ENCODE data around the gene NAGK. TPM values are rescaled to one million over a fixed set of nuclear protein-coding genes. Genes with fewer than 3 reads are reported as not detected.

Gene NAGK
- 65.3 TPM for total RNA-seq

DNA sequence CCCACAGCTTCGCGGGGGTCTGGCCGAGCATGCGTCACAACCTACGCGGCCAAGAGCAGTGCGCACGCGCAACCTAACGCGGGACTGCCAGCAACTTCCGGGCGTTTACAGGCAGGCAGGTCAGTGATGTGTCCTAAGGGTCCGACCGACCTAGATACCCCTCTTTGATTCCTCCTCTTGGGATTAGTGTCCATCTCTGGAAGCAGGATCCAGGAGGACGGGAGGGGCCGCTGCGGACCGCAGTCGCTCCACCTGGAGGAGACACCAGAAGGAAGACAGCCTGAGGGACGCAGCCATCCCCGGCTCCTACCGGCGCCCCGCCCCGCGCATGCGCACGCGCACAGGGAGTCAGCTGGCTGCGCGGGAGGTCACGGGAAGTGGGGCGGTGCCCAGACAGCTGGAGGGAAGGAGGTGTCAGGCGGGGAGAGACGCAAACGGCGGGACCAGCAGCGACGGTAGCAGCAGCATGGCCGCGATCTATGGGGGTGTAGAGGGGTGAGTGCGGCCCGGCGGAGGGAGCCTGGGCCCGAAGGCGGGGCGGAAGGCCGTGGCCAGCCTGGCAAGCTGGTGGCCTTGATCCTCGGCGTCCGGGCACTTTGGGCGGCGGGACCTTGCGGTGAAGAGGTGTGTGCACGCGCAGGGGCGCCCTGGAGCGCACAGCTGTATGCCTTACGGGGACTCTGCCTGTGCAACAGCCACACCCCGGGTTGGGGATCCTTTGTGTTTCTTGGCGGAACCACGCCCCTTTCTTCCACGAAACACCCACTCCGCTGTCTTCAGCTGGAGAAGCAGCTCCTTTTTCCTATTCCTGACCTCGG is at the start of gene NAGK:
Gene NAGK (plus strand): TSS at position 431 of the 818 bp plus-strand sequence. CDS start 36 bp downstream, at position 467.

Other genes starting within 250 kb of the NAGK start
- 9.1 TPM for gene CLEC4F, start 248.0 kb upstream of the NAGK start, total RNA-seq
- 5.3 TPM for gene CD207, start 232.8 kb upstream of the NAGK start, total RNA-seq
- 25.7 TPM for gene VAX2, start 168.1 kb upstream of the NAGK start, total RNA-seq
- 24.9 TPM for gene ATP6V1B1, start 132.7 kb upstream of the NAGK start, total RNA-seq
- 9.1 TPM for gene ANKRD53, start 90.0 kb upstream of the NAGK start, total RNA-seq
- 94.7 TPM for gene TEX261, start 73.8 kb upstream of the NAGK start, total RNA-seq
- gene MCEE, start 61.6 kb downstream of the NAGK start, total RNA-seq, result 28.5 TPM
- gene MPHOSPH10, start 62.0 kb downstream of the NAGK start, total RNA-seq, result 25.7 TPM
- 20.4 TPM for gene PAIP2B, start 158.5 kb downstream of the NAGK start, total RNA-seq

Data from camera-type eye (tissue), 1 donor.